Hippocampal formation (tissue), 2 donors: ENCODE data around the gene CDC37.
"Not testable (repeated sequence)": the region's sequence is repeated elsewhere in the genome, so short reads cannot be mapped to it uniquely, and the experiment has no call there.

Source experiments
- DNase-seq, 2 donors: peaks; one replicate each; lab custom pipeline; 2025; lab: John Stamatoyannopoulos, UW

Gene CDC37

GRCh38 chr19:10395003-10395402, 8.3 kb downstream of the CDC37 start:
- DNase-seq: no peak

- no peak for DNase-seq
Observed at GRCh38 chr19:10393137-10393536, 10.2 kb downstream of the CDC37 start.

- no peak for DNase-seq
Observed at GRCh38 chr19:10392120-10392519, 11.2 kb downstream of the CDC37 start.

- peak; percentile 26 to 34 for DNase-seq
Observed at GRCh38 chr19:10390652-10391286, 12.6 kb downstream of the CDC37 start.

- no peak for DNase-seq
Observed at GRCh38 chr19:10389863-10390262, 13.5 kb downstream of the CDC37 start.

- peak; percentile 14 to 72 for DNase-seq
Observed at GRCh38 chr19:10388957-10389356, 14.4 kb downstream of the CDC37 start.

- DNase-seq: no peak
Observed at GRCh38 chr19:10384580-10384979, 18.8 kb downstream of the CDC37 start.

GRCh38 chr19:10383223-10383499, 20.2 kb downstream of the CDC37 start:
- DNase-seq: not testable (repeated sequence)

- DNase-seq: peak; percentile 95 to 97
Observed at GRCh38 chr19:10380313-10381102, 22.8 kb downstream of the CDC37 start, which contains the start of gene TYK2. TSS of gene TYK2 (minus strand) at chr19:10380572. CDS start at chr19:10378406, 2,166 bp downstream.

- no peak for DNase-seq
Observed at GRCh38 chr19:10379880-10380312, 23.4 kb downstream of the CDC37 start.

GRCh38 chr19:10378124-10378523, 25.2 kb downstream of the CDC37 start:
- no peak for DNase-seq

GRCh38 chr19:10377140-10377640, 26.2 kb downstream of the CDC37 start:
- not testable (repeated sequence) for DNase-seq

- DNase-seq: no peak
Observed at GRCh38 chr19:10374931-10375330, 28.4 kb downstream of the CDC37 start.

GRCh38 chr19:10372690-10373089, 30.7 kb downstream of the CDC37 start:
- DNase-seq: no peak

- DNase-seq: no peak
Observed at GRCh38 chr19:10368101-10368803, 35.1 kb downstream of the CDC37 start.

GRCh38 chr19:10366950-10367512, 36.3 kb downstream of the CDC37 start:
- not testable (repeated sequence) for DNase-seq

- DNase-seq: no peak
Observed at GRCh38 chr19:10365518-10365917, 37.8 kb downstream of the CDC37 start.

- peak in 1 of 2 donors; percentile 24 for DNase-seq
Observed at GRCh38 chr19:10364644-10365043, 38.7 kb downstream of the CDC37 start.

GRCh38 chr19:10363789-10364281, 39.5 kb downstream of the CDC37 start:
- no peak for DNase-seq

- DNase-seq: no peak
Observed at GRCh38 chr19:10362259-10362658, 41.1 kb downstream of the CDC37 start.

- DNase-seq: no peak
Observed at GRCh38 chr19:10361569-10362011, 41.8 kb downstream of the CDC37 start.

- DNase-seq: no peak
Observed at GRCh38 chr19:10356431-10356830, 46.9 kb downstream of the CDC37 start.
